KMS-11 (cell line): Measurements from ENCODE around the gene NLGN4X.

ENCODE experiments used
- H2AFZ ChIP-seq: fragments of 200-600 bp; sonication (generic); 2 replicates; pipeline ENCODE4 v1.6.1; 2016; ENCODE audit warnings: antibody characterized with exemption, mixed run types, low read depth
- H3K27ac ChIP-seq: fragments of 200-600 bp; sonication (generic); 2 replicates; pipeline ENCODE4 v1.6.1; 2016; ENCODE audit warnings: mild to moderate bottlenecking, mixed run types
- H3K27me3 ChIP-seq: fragments of 200-600 bp; sonication (generic); 2 replicates; pipeline ENCODE4 v1.6.1; 2017; ENCODE audit warnings: mild to moderate bottlenecking, low read depth, mixed run types, moderate library complexity; ENCODE audit not compliant: insufficient read depth
- H3K36me3 ChIP-seq: fragments of 200-600 bp; sonication (generic); 2 replicates; pipeline ENCODE4 v1.6.1; 2017; ENCODE audit warnings: mild to moderate bottlenecking, mixed run types; ENCODE audit not compliant: insufficient read depth
- H3K4me1 ChIP-seq: fragments of 200-600 bp; sonication (generic); 2 replicates; pipeline ENCODE4 v1.6.1; 2016; ENCODE audit warnings: mild to moderate bottlenecking, low read depth, mixed run types; ENCODE audit not compliant: poor library complexity, severe bottlenecking
- H3K4me2 ChIP-seq: fragments of 200-600 bp; sonication (generic); 2 replicates; pipeline ENCODE4 v1.7.0; 2016; ENCODE audit warnings: mild to moderate bottlenecking, mixed run types
- H3K4me3 ChIP-seq: fragments of 200-600 bp; sonication (generic); IDR thresholded peaks from 2 replicates; pipeline ENCODE4 v1.6.1; 2017; ENCODE audit warnings: low read depth, low read length, mixed read lengths; ENCODE audit not compliant: insufficient read depth
- H3K79me2 ChIP-seq: fragments of 200-600 bp; sonication (generic); 2 replicates; pipeline ENCODE4 v1.6.1; 2016; ENCODE audit warnings: low read depth, mixed run types; ENCODE audit not compliant: insufficient read depth
- H3K9ac ChIP-seq: fragments of 200-600 bp; sonication (generic); 2 replicates; pipeline ENCODE4 v1.6.1; 2016; ENCODE audit warnings: mild to moderate bottlenecking, mixed run types
- H4K20me1 ChIP-seq: fragments of 200-600 bp; sonication (generic); 2 replicates; pipeline ENCODE4 v1.6.1; 2016; ENCODE audit warnings: mild to moderate bottlenecking, mixed run types; ENCODE audit not compliant: insufficient read depth
- CTCF ChIP-seq: fragments of 200-600 bp; sonication (generic); conservative IDR thresholded peaks from 2 replicates; pipeline ENCODE4 v1.6.1; 2017; ENCODE audit warnings: low read depth, mild to moderate bottlenecking, antibody characterized with exemption, low read length, moderate library complexity, mixed read lengths

Gene NLGN4X

GRCh38 chrX:5898463-5898862 lies 330.2 kb downstream of the NLGN4X start:
- no peak for TF ChIP-seq CTCF
- no peaks in the 10 kb centered on the region for H3K36me3 ChIP-seq
- H3K79me2 ChIP-seq: no peaks in the 10 kb centered on the region
- no peaks in the 10 kb centered on the region for H4K20me1 ChIP-seq
- no peak overlapping the region for H3K9ac ChIP-seq
- no peaks in the 10 kb centered on the region for H3K4me1 ChIP-seq
- no peak overlapping the region for H3K4me2 ChIP-seq
- H3K27ac ChIP-seq: no peak overlapping the region
- H2AFZ ChIP-seq: no peak overlapping the region
- no peak overlapping the region for H3K4me3 ChIP-seq
- no peaks in the 10 kb centered on the region for H3K27me3 ChIP-seq

- no peaks in the 10 kb centered on the region for H4K20me1 ChIP-seq
- TF ChIP-seq CTCF: no peak
- H3K27ac ChIP-seq: no peak overlapping the region
- no peaks in the 10 kb centered on the region for H3K79me2 ChIP-seq
- H3K36me3 ChIP-seq: no peaks in the 10 kb centered on the region
- H3K4me3 ChIP-seq: no peak overlapping the region
- H3K4me1 ChIP-seq: no peaks in the 10 kb centered on the region
- no peaks in the 10 kb centered on the region for H3K27me3 ChIP-seq
- no peak overlapping the region for H3K9ac ChIP-seq
- no peak overlapping the region for H3K4me2 ChIP-seq
- no peak overlapping the region for H2AFZ ChIP-seq
These were observed 337.3 kb downstream of the NLGN4X start for GRCh38 chrX:5891378-5891777.

- Histone ChIP-seq H3K79me2 (no peaks in the 10 kb centered on the region), H3K27ac (no peak overlapping the region), H3K27me3 (no peaks in the 10 kb centered on the region), H2AFZ (no peak overlapping the region), H3K4me3 (no peak overlapping the region), H3K4me1 (no peaks in the 10 kb centered on the region), H4K20me1 (no peaks in the 10 kb centered on the region), H3K4me2 (no peak overlapping the region), H3K9ac (no peak overlapping the region), H3K36me3 (no peaks in the 10 kb centered on the region)
- TF ChIP-seq CTCF: no peak
These were observed 351.6 kb downstream of the NLGN4X start for GRCh38 chrX:5876984-5877596.

- Histone ChIP-seq H3K4me2 (no peak overlapping the region), H3K36me3 (no peaks in the 10 kb centered on the region), H2AFZ (no peak overlapping the region), H3K4me1 (no peaks in the 10 kb centered on the region), H3K27me3 (no peaks in the 10 kb centered on the region), H3K9ac (no peak overlapping the region), H3K4me3 (no peak overlapping the region), H3K79me2 (no peaks in the 10 kb centered on the region), H4K20me1 (no peaks in the 10 kb centered on the region), H3K27ac (no peak overlapping the region)
- TF ChIP-seq CTCF: no peak
These were observed 358.4 kb downstream of the NLGN4X start for GRCh38 chrX:5870238-5870637.
